ENCODE measurements around the gene MADCAM1. TPM values are rescaled to one million over a fixed set of nuclear protein-coding genes. Genes with fewer than 3 reads are reported as not detected.

MADCAM1 gene
- total and polyA plus RNA-seq, 2 of the 8 experiments (the other 6 are each of a cell fraction or from before 2014, with no cell fraction given): 2.3 to 3.0 TPM

DNA sequence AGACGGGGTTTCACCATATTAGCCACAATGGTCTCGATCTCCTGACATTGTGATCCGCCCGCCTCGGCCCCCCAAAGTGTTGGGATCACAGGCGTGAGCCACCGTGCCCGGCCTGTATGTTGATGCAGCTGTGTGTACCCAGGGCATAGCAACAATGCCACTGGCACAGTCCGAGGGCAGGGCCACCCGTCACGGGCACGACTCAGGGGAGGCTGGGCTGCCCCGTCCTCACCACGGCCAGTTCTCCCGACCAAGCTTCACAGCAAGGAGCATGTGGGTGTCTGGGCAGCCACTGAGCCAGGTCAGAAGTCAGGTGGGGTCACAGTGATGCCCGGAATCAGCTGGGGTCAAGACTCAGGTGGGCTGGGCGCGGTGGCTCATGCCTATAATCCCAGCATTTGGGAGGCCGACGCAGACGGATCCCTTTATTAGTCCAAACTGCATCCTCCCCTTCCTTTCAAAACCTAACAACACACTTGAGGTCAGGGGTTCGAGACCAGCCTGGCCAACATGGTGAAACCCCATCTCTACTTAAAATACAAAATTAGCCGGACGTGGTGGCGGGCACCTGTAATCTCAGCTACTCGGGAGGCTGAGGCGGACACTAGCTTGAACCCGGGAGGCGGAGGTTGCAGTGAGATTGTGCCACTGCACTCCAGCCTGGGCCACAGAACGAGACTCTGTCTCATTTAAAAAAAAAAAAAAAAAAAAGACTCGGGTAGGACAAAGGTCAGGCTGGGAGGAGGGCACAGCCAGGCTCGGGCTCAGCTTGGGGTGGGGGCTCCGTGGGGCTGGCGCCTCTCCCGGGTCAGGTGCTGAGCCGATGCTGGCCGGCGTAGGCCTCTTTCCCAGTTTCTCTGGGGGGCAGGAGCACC lies 34.1 kb downstream of the MADCAM1 start:
- peak overlapping the region; percentile 95; the same call in 1 of the 2 replicates for H4K8ac ChIP-seq (ENCODE audit: extremely low read depth, insufficient read depth, low read length)
- POLR2A ChIA-PET (ENCODE audit: partially characterized antibody): interaction anchor here (0.8 to 5.1 kb wide), 13 partner anchors 10 to 268 kb away, joined by 3 to 43 read pairs (median 9); partner anchors contain the start of genes BSG, C2CD4C and GZMM
- H2BK15ac ChIP-seq (ENCODE audit: low read length): peak overlapping the region; percentile 88; the same call in 1 of the 2 replicates
- H3K14ac ChIP-seq (ENCODE audit: insufficient read length): no peak overlapping the region
- H2BK12ac ChIP-seq (ENCODE audit: low read depth, low read length): peak overlapping the region; percentile 50; the same call in 1 of the 2 replicates
- peaks cover 0 to 10% (median 8%) of the 10 kb centered on the region in 4 experiments; a peak in 6 of 7 replicates for H3K4me1 ChIP-seq (replicated peaks in 1 of 4; ENCODE audit: control insufficient read depth in 3 of 4, insufficient read depth in 4 of 4, low read length in 3 of 4)
- H3K4me2 ChIP-seq (ENCODE audit: insufficient read depth in 1 of 2, low read depth in 2 of 2, low read length in 2 of 2): peak overlapping the region; percentile 67 to 89
- peaks cover 9% of the 10 kb centered on the region for H3K79me1 ChIP-seq (ENCODE audit: low read depth, low read length)
- H2AK5ac ChIP-seq (ENCODE audit: low read depth, low read length): no peak overlapping the region
- DNase-seq (ENCODE audit: low read depth in 1 of 2, low spot score in 2 of 2) (no peak), FAIRE-seq (no peak)
- peak overlapping the region; percentile 80 for H4K91ac ChIP-seq (replicated peaks; ENCODE audit: insufficient read length, low read length)
- 0 out of 8 replicates have a peak, but pooled peaks cover 0 to 2% (median 0%) of the 10 kb centered on the region in 4 experiments for H3K36me3 ChIP-seq (ENCODE audit: control insufficient read depth in 2 of 4, insufficient read depth in 4 of 4, low read length in 3 of 4)
- CTCF ChIA-PET (ENCODE audit: partially characterized antibody): interaction anchor here (1.0 to 3.7 kb wide), 5 partner anchors 14 to 146 kb away, joined by 3 to 18 read pairs (median 4); no protein-coding TSS in a partner anchor
- peak overlapping the region; percentile 85; the same call in 1 of the 2 replicates for H2BK5ac ChIP-seq (ENCODE audit: low read depth, low read length)
- peaks cover 5% of the 10 kb centered on the region; the same call in 1 of the 2 replicates for H3K23me2 ChIP-seq (ENCODE audit: low read depth, low read length)
- 83% methylated on average over 31 of the region's 38 CpGs; no CpG with 5 or more reads in 1 of the 2 experiments for WGBS, 2 experiments (ENCODE audit: extremely low coverage in 1 of 2, insufficient coverage in 1 of 2, insufficient read length in 1 of 2, insufficient replicate concordance in 2 of 2, low coverage in 1 of 2, low lambda C conversion rate in 2 of 2, missing lambda C conversion rate in 1 of 2)
- TF ChIP-seq JUND (IDR thresholded peaks at IDR 0.05; ENCODE audit: low read length) (no peak), NANOG (IDR thresholded peaks at IDR 0.05; ENCODE audit: insufficient read depth, low read depth, low read length, poor library complexity, severe bottlenecking) (no peak), CBX8 (IDR thresholded peaks at IDR 0.05; ENCODE audit: borderline replicate concordance, low read depth, low read length) (no peak), TAF1 (IDR thresholded peaks at IDR 0.05; ENCODE audit: low read depth, low read length) (no peak), BACH1 (IDR thresholded peaks at IDR 0.05; ENCODE audit: low read length) (no peak), RAD21 (IDR thresholded peaks at IDR 0.05 in 1 of 2, conservative IDR thresholded peaks at IDR 0.05 in 1 of 2; ENCODE audit: low read depth in 2 of 2, low read length in 2 of 2) (no peak)
- TF ChIP-seq, protein P1, sequence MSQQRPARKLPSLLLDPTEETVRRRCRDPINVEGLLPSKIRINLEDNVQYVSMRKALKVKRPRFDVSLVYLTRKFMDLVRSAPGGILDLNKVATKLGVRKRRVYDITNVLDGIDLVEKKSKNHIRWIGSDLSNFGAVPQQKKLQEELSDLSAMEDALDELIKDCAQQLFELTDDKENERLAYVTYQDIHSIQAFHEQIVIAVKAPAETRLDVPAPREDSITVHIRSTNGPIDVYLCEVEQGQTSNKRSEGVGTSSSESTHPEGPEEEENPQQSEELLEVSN (IDR thresholded peaks at IDR 0.05): no peak
- peak overlapping the region; percentile 78 for H4K5ac ChIP-seq (ENCODE audit: insufficient read length, low read depth, low read length)
- H3K4me3 ChIP-seq (ENCODE audit: extremely low read depth in 1 of 4, insufficient read depth in 2 of 4, low read depth in 3 of 4, low read length in 4 of 4): peak overlapping the region; percentile 63 to 96 (median 82)
- H3K27me3 ChIP-seq (replicated peaks in 1 of 4; ENCODE audit: control insufficient read depth in 3 of 4, extremely low read depth in 1 of 4, insufficient read depth in 3 of 4, low read length in 3 of 4): no peaks in the 10 kb centered on the region
- no peak overlapping the region; the same call in 1 of the 2 replicates for H3K27ac ChIP-seq (ENCODE audit: low read depth, low read length)
- H3K4ac ChIP-seq (replicated peaks; ENCODE audit: insufficient read length, low read depth, low read length): no peak overlapping the region
- no peak overlapping the region for H2AFZ ChIP-seq (ENCODE audit: low read length)
- no peak overlapping the region for H2BK120ac ChIP-seq (replicated peaks; ENCODE audit: low read depth, low read length)
- H2BK20ac ChIP-seq (ENCODE audit: low read length): no peak overlapping the region
- H3K9me3 ChIP-seq (ENCODE audit: insufficient read depth in 2 of 2, low read depth in 1 of 2, low read length in 1 of 2): no peaks in the 10 kb centered on the region; a peak in 1 of 4 replicates
- H3K18ac ChIP-seq (ENCODE audit: extremely low read depth, low read length): peak overlapping the region; percentile 75; the same call in 1 of the 2 replicates
- no peak overlapping the region for H3K23ac ChIP-seq (ENCODE audit: insufficient read length)
- peaks cover 0 to 36% of the 10 kb centered on the region in 2 experiments; a peak in 2 of 4 replicates for H3K79me2 ChIP-seq (ENCODE audit: control insufficient read depth in 1 of 2, insufficient read depth in 2 of 2, low read length in 2 of 2)
- H4K20me1 ChIP-seq (replicated peaks in 1 of 2; ENCODE audit: control insufficient read depth in 1 of 2, insufficient read depth in 2 of 2, low read length in 2 of 2): peaks cover 20 to 21% of the 10 kb centered on the region in 2 experiments
- peak overlapping the region; percentile 79 for H3K56ac ChIP-seq (replicated peaks; ENCODE audit: insufficient read length, low read depth, low read length)
- H3K9ac ChIP-seq (replicated peaks in 1 of 4; ENCODE audit: extremely low read depth in 1 of 4, low read depth in 3 of 4, low read length in 3 of 4): peak overlapping the region in 2 of 4 experiments; percentile 45 to 52; a peak in 2 of 7 replicates
